SK-N-SH (cell line): ENCODE measurements around the gene SMAP2. TPM values are rescaled to one million over a fixed set of nuclear protein-coding genes. Genes with fewer than 3 reads are reported as not detected.

Experiments used
- CTCF ChIA-PET: fragments of 300-600, 350-600 bp; formaldehyde crosslinking; extraction: SDS; loops from one replicate; lab custom pipeline; 2021; lab: Yijun Ruan, JAX
- POLR2A ChIA-PET: fragments of 350-600 bp; sonication (Branson Sonifier 250); formaldehyde crosslinking; extraction: SDS; loops from one replicate; lab custom pipeline; 2020; ENCODE audit warnings: antibody characterized with exemption, inconsistent platforms; lab: Yijun Ruan, JAX
- DNase-seq: peaks from one replicate; pipeline ENCODE4 v3.0.0; 2012
- H2AFZ ChIP-seq: fragments of 200-600 bp; sonication (generic); 2 replicates; pipeline ENCODE4 v1.8.1; 2016; ENCODE audit warnings: antibody characterized with exemption, mild to moderate bottlenecking, low read depth
- H3F3A ChIP-seq: fragments of 200-600 bp; sonication (generic); replicated peaks from 2 replicates; pipeline ENCODE3; 2016; ENCODE audit warnings: antibody characterized with exemption, mild to moderate bottlenecking; ENCODE audit not compliant: insufficient read depth
- H3K27ac ChIP-seq, 2 experiments: fragments of 200-500 bp in 1 of 2; fragments of 200-600 bp in 1 of 2; sonication (Bioruptor generic) in 1 of 2; sonication (generic), shearing (Covaris generic) in 1 of 2; 2 replicates each; pipeline versions ENCODE4 v1.5.1 to v1.6.1; 2014 to 2016; ENCODE audit warnings: low read depth in 2 of 2, inconsistent platforms in 1 of 2, low read length in 1 of 2, mild to moderate bottlenecking in 1 of 2, mixed read lengths in 1 of 2
- H3K27me3 ChIP-seq: fragments of 200-600 bp; sonication (generic), shearing (Covaris generic); 2 replicates; pipeline ENCODE4 v1.6.1; 2016; ENCODE audit warnings: mixed run types; ENCODE audit not compliant: insufficient read depth
- H3K36me3 ChIP-seq, 2 experiments: fragments of 200-500 bp in 1 of 2; fragments of 200-600 bp in 1 of 2; sonication (Bioruptor generic) in 1 of 2; sonication (generic) in 1 of 2; replicated peaks in 1 of 2; 2 replicates each; pipeline versions ENCODE3 to v1.5.1; 2014 to 2016; ENCODE audit warnings: low read length in 1 of 2, mild to moderate bottlenecking in 1 of 2; ENCODE audit not compliant: insufficient read depth in 2 of 2, control insufficient read depth in 1 of 2
- H3K4me1 ChIP-seq, 2 experiments: fragments of 200-500 bp in 1 of 2; fragments of 200-600 bp in 1 of 2; sonication (Bioruptor generic) in 1 of 2; sonication (generic), shearing (Covaris generic) in 1 of 2; 2 replicates each; pipeline versions ENCODE4 v1.5.1 to v1.6.1; 2014 to 2016; ENCODE audit warnings: low read depth in 1 of 2, low read length in 1 of 2, mixed run types in 1 of 2; ENCODE audit not compliant: insufficient read depth in 2 of 2, control insufficient read depth in 1 of 2
- H3K4me2 ChIP-seq: fragments of 200-600 bp; sonication (generic), shearing (Covaris generic); 2 replicates; pipeline ENCODE4 v1.6.1; 2017; ENCODE audit warnings: mixed run types
- H3K4me3 ChIP-seq, 2 experiments: fragments of 200-500 bp in 1 of 2; fragments of 200-600 bp in 1 of 2; sonication (Bioruptor generic) in 1 of 2; sonication (generic), shearing (Covaris generic) in 1 of 2; 2 replicates each; pipeline versions ENCODE4 v1.5.1 to v1.8.1; 2014 to 2016; ENCODE audit warnings: low read depth in 2 of 2, inconsistent platforms in 1 of 2, low read length in 1 of 2, mild to moderate bottlenecking in 1 of 2, mixed read lengths in 1 of 2, moderate library complexity in 1 of 2
- H3K79me2 ChIP-seq: fragments of 200-600 bp; sonication (generic); 2 replicates; pipeline ENCODE4 v1.8.1; 2017; ENCODE audit warnings: mild to moderate bottlenecking; ENCODE audit not compliant: insufficient read depth
- H3K9ac ChIP-seq: fragments of 200-600 bp; sonication (generic); 2 replicates; pipeline ENCODE4 v1.6.1; 2017; ENCODE audit warnings: mixed run types
- H3K9me2 ChIP-seq: fragments of 200-600 bp; sonication (generic); 2 replicates; pipeline ENCODE4 v1.6.1; 2017; ENCODE audit warnings: mixed run types
- H3K9me3 ChIP-seq: fragments of 200-600 bp; sonication (generic); 2 replicates; pipeline ENCODE4 v1.6.1; 2017; ENCODE audit warnings: mixed run types, mild to moderate bottlenecking, moderate library complexity
- H4K20me1 ChIP-seq: fragments of 200-600 bp; sonication (generic); 2 replicates; pipeline ENCODE4 v1.6.1; 2017; ENCODE audit warnings: mild to moderate bottlenecking, mixed run types; ENCODE audit not compliant: insufficient read depth
- CHD2 ChIP-seq: fragments of 150-350 bp; IDR thresholded peaks from 2 replicates; pipeline ENCODE4 v1.6.1; 2018; ENCODE audit warnings: low read length; ENCODE audit not compliant: partially characterized antibody
- CTCF ChIP-seq: fragments of 200-600 bp; sonication (generic); IDR thresholded peaks from 2 replicates; pipeline ENCODE4 v1.6.1; 2017; ENCODE audit warnings: antibody characterized with exemption, mild to moderate bottlenecking, moderate library complexity
- GABPA ChIP-seq: IDR thresholded peaks from 2 replicates; pipeline ENCODE4 v1.4.0; 2012; ENCODE audit warnings: low read depth, mild to moderate bottlenecking
- GATA2 ChIP-seq: sonication (generic); formaldehyde crosslinking; IDR thresholded peaks from 2 replicates; pipeline ENCODE4 v1.5.0; 2020; ENCODE audit warnings: mild to moderate bottlenecking, missing genetic modification reagents
- IRF3 ChIP-seq: fragments of 150-350 bp; IDR thresholded peaks from 2 replicates; pipeline ENCODE4 v1.6.1; 2016; ENCODE audit warnings: mild to moderate bottlenecking, low read depth, low read length
- MEF2A ChIP-seq: IDR thresholded peaks from 2 replicates; pipeline ENCODE4 v1.4.0; 2012; ENCODE audit warnings: low read depth, borderline replicate concordance
- MXI1 ChIP-seq: IDR thresholded peaks from 2 replicates; pipeline ENCODE4 v1.6.1; 2012; ENCODE audit warnings: mild to moderate bottlenecking, low read depth, low read length, improper control_type of control experiment
- NRF1 ChIP-seq: IDR thresholded peaks from 2 replicates; pipeline ENCODE4 v1.6.1; 2012; ENCODE audit warnings: low read depth, mild to moderate bottlenecking, low read length
- POLR2AphosphoS5 ChIP-seq: IDR thresholded peaks from 2 replicates; pipeline ENCODE4 v1.6.1; 2012; ENCODE audit warnings: low read depth, low read length
- RAD21 ChIP-seq: IDR thresholded peaks from 2 replicates; pipeline ENCODE4 v1.6.1; 2012; ENCODE audit warnings: mild to moderate bottlenecking, low read length
- RFX5 ChIP-seq: IDR thresholded peaks from 2 replicates; pipeline ENCODE4 v1.6.1; 2012; ENCODE audit warnings: mild to moderate bottlenecking, improper control_type of control experiment, low read length
- TAF1 ChIP-seq: IDR thresholded peaks from 2 replicates; pipeline ENCODE4 v1.6.1; 2012; ENCODE audit warnings: low read depth, mild to moderate bottlenecking, low read length, moderate library complexity, borderline replicate concordance
- USF1 ChIP-seq: IDR thresholded peaks from 2 replicates; pipeline ENCODE4 v1.4.0; 2012; ENCODE audit warnings: low read depth, borderline replicate concordance
- YY1 ChIP-seq: IDR thresholded peaks from 2 replicates; pipeline ENCODE4 v1.4.0; 2012; ENCODE audit warnings: low read depth, mild to moderate bottlenecking
- ZBTB33 ChIP-seq: IDR thresholded peaks from 2 replicates; pipeline ENCODE4 v1.4.0; 2012; ENCODE audit warnings: low read depth, borderline replicate concordance
- WGBS: methylation state at CpG from one replicate; pipeline ENCODE4 v1.1.6; 2017; ENCODE audit warnings: low lambda C conversion rate; 5-methylcytosine and 5-hydroxymethylcytosine counted together
- polyA plus RNA-seq, 3 experiments: library from polyadenylated mRNA; depleted of rRNA; stranded (reverse); fragments of >200 nt; gene quantifications; 2 replicates each; pipeline ENCODE4 v1.2.3, GENCODE V29; 2012

SMAP2 gene
- polyA plus RNA-seq, 1 of the 3 experiments (the other 2 are of a cell fraction): 11.2 TPM

GRCh38 chr1:40435471-40435870 is 61.9 kb downstream of the SMAP2 start:
- Histone ChIP-seq H3K27ac (no peak overlapping the region), H3K9ac (no peak overlapping the region), H2AFZ (no peak overlapping the region), H3K27me3 (no peaks in the 10 kb centered on the region), H3K9me3 (no peaks in the 10 kb centered on the region), H3K4me1 (no peaks in the 10 kb centered on the region), H3K9me2 (no peaks in the 10 kb centered on the region), H4K20me1 (no peaks in the 10 kb centered on the region), H3F3A (no peaks in the 10 kb centered on the region), H3K4me2 (no peak overlapping the region), H3K36me3 (peaks cover 0 to 3% of the 10 kb centered on the region in 2 experiments), H3K79me2 (no peaks in the 10 kb centered on the region), H3K4me3 (no peak overlapping the region)
- WGBS: 71% methylated on average over 5 of the region's 5 CpGs
- ChIA-PET POLR2A (no interaction called here), CTCF (interaction anchor here (1.4 to 4.2 kb wide), 4 partner anchors 31 to 291 kb away, joined by 3 to 30 read pairs (median 14); no protein-coding TSS in a partner anchor)
- TF ChIP-seq POLR2AphosphoS5 (no peak), YY1 (no peak), ZBTB33 (no peak), GATA2 (CRISPR knock-in tag) (no peak), CTCF (no peak), RFX5 (no peak), USF1 (no peak), NRF1 (no peak), RAD21 (no peak), MEF2A (no peak), TAF1 (no peak), CHD2 (no peak), IRF3 (no peak), MXI1 (no peak), GABPA (no peak)
- no peak for DNase-seq
